ENCODE data around the gene C16orf92. TPM values are rescaled to one million over a fixed set of nuclear protein-coding genes. Genes with fewer than 3 reads are reported as not detected.

C16orf92 gene
- total RNA-seq, 1 experiment from 2014 or later: not detected

DNA sequence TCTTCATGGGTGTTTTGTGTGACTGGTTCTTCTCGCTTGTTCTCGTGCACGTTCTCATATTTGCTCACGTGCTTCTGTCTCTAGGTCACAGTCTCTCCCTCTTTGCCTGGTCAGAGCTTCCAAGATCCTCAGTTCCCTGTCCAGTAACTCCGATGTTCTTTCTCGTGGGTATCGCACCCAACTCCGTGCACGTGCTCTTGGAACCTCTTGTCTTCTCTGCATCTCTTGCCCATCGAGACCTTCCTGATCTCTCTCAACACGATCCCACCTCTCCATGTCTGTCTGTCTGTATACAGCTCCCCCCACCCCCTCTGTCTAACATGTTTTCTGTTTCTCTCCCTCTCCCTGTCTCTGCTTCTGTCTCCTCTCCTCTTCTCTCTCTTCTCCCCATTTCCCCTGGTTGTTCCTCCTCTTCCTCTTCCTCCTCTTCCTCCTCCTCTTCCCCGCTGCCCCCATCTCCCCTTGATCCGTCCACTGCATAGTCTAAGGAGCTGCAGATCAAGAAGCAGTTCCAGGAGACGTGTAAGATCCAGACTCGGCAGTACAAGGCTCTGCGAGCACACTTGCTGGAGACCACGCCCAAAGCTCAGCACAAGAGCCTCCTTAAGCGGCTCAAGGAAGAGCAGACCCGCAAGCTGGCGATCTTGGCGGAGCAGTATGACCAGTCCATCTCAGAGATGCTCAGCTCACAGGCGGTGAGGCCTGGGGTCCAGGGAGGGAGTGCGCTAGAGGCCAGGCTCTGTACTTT, 33.7 kb upstream of the C16orf92 start:
- DNase-seq (ENCODE audit: low spot score): no peak

DNA sequence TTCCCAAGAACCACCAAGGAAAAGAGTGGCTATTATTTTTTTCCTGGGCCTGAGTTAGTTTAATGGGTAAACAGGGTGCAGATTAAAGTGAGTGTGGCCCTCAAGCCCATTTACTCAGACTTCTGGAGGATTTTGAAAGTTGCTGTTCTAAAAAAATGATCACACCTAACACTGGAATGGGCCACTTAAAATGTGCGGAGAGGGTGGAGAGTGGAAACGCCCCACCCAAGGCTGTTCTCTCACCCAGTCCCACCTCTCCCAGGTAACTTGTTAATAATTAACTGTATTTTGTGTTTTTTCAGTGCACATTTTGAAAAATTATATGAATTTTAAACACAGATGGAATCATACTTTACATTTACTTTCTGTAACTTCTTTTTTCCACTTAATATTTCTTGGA, 33.0 kb upstream of the C16orf92 start:
- no peak for DNase-seq (ENCODE audit: low spot score)

DNA sequence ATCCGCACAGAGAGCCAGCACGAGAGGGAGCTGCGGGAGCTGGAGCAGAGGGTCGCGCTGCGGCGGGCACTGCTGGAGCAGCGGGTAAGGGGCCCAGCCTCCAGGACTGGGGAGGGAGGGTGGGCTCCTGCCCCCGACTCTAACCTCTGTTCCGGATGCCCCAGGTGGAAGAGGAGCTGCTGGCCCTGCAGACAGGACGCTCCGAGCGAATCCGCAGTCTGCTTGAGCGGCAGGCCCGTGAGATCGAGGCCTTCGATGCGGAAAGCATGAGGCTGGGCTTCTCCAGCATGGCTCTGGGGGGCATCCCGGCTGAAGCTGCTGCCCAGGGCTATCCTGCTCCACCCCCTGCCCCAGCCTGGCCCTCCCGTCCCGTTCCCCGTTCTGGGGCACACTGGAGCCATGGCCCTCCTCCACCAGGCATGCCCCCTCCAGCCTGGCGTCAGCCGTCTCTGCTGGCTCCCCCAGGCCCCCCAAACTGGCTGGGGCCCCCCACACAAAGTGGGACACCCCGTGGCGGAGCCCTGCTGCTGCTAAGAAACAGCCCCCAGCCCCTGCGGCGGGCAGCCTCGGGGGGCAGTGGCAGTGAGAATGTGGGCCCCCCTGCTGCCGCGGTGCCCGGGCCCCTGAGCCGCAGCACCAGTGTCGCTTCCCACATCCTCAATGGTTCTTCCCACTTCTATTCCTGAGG, 32.0 kb upstream of the C16orf92 start:
- no peak for DNase-seq (ENCODE audit: low spot score)

DNA sequence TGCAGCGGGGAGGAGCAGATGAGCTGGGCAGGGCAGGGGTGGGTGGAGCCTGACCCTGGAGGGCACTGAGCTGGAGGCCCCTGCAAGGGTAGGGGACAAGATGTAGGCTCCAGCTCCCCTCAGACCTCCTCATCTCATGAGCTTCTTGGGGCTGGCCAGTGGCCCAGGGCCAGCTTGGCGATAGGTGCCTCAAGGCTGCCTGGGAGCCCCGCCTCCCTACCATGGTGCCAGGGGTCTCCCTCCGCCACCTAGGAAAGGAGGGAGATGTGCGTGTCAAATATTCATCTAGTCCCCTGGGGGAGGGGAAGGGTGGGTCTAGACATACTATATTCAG, 31.5 kb upstream of the C16orf92 start:
- DNase-seq (ENCODE audit: low spot score): no peak

DNA sequence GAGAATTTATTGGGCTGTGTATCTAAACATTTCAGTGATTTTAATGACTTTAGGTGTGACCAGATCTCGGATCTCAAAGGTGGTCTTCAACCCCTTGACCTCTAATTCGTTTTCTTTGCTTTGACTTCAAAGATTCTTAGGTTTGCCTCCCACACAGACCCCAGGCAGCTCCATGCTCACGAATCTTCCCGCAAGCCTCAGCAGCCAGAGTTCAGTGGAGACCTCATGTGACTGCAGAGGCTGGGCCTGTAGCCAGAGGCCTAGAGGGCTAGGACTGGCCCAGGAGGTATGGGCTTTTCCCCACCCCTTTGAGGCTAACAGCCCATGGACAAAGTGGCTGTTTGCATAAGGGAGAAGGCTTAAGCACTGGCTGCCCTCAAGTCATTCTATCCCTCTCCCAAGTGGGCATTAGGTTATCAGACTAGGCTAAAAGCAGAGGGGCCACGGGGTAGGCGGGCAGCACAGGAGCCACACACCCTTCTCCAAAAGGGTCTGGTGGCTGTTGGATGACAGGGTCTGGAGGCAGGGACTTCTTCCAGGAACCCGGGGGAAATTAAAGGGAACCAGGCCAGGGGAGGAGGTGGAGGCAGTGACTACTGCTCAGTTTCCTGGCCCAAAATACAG, 30.5 kb upstream of the C16orf92 start:
- no peak for DNase-seq (ENCODE audit: low spot score)

DNA sequence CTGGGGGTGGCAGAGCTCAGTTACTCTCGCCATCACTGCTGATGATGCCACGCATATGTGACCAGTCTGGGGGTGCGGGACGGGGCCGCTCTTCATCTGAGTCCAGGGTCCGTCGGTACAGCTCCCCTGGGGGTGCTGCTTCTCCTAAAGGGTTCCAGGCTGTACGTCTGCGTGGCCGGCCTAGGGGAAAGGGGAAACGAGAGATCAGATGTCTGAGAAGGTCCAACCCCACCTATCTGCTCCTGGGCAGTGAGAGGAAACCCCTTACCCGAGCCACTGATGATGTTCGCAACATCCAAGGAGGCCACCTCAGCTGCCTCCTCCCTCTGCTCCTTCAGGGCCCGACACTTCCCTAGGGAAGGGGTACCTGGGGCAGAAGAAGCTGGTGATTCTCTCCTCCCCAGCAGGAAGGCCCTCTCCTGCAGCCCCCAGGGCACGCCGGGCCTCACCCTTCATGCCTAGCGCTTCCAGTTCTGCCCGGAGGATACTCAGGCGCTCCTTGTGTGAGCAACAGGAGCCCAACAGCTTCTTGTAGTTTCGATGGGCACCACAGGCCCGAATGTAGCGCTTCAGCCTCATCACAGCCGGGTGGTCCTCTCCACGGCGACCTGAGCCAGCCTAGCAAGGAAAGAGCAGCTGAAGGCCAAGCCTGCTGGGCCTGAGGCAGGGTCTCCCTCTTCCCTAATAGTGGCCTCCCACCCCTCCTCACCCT, 29.7 kb upstream of the C16orf92 start:
- DNase-seq (ENCODE audit: low spot score): no peak

DNA sequence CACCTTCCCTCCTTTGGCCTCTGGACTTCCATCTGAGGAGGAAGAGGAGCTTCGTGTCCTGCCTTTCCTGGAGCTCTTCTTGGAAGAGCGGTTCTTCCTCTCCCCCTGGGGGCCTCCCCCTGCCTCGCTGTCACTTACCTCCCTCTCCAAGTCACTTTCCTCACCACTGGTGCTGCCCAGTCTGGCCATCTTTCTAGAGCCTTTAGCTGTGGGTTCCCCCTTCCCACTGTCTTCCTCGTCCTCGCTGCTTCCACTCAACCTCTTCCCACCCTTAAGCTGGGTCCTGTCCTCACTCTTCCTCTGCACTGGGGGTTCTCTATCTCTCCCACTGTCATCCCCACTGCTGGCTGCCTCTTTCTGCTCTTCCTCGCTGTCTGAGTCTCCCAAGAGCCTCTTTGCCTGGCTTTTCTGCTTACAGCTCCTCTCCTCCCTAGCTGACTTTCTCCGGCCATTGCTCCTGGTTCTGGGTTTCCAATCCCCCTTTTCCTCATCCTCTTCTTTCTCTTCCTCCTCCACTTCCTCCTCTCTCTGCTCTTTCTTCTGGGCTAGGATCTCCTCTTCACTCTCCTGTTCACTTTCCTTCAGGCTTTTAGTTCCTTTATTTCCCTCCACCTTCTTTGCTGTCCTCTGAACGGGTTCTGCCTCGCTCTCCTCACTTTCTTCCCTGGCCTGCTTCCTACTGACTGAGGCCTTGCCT, 28.9 kb upstream of the C16orf92 start:
- DNase-seq (ENCODE audit: low spot score): no peak

DNA sequence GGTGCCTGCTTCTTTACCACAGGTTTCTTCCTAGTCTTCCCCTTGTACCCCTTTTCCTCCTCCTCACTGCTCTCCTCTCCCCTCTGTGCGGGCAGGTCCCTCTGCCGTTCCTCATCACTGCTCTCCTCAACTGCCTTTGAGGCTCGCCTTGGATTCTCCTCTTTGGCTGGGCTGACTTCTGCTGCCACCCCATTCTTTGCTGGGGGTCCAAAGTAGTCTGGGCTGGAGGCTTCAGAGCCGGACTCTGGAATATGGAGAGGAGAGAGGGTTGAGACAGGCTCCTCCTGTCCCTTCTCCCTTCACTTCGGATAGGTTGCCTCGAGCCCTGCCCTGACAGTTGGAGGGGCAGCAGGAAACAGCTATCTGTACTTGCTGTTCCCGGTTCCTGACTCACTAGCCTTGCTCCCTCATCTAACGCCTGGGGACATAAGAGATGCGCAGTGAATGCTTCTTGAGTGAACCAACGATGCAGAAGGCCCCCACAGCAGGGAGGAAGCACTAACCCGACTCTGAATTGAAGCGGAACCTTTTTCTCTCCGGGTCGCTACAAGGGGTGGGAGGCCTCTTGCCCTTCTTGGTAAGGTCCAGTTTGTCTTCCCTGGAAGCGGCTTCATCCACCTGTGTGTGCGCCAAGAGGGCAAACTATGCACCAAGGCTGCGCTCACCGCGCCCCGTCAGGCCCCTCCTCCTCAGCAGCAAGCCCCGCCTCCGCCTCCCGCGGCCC, 28.2 kb upstream of the C16orf92 start:
- no peak for DNase-seq (ENCODE audit: low spot score)

DNA sequence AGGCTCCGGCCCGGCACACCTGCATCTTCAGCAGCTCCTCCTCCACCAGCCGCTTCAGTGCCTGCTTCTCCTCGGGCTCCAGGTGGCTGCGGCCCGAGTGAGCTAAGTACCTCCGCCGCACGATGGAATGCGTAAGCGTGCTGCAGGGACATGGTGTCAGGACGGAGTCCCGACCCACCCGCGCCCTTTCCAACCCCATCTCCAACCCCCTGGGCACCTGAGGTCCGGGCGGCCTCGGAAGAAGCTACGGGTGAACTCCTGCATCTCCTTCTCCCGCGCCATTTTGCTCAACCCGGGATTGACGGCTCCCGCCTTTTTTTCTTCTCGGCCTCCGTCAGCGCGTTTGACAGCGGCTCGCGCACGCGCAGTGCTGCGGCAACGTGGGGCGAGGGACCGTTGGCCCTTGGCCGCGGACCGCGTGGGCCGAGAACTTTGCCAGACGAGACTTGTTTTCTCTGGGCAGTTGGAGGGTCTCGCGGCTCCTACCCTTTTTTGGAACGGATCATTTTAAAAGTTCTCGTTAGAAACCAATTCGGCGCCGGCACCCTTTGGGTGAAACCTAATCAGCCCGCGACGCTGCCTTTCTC, 27.6 kb upstream of the C16orf92 start, which contains the start of gene HIRIP3:
TSS of gene HIRIP3 (minus strand) at position 294 of the 587 bp plus-strand sequence. CDS start at position 282, 12 bp downstream.
- peak; percentile 70 for DNase-seq (ENCODE audit: low spot score)

DNA sequence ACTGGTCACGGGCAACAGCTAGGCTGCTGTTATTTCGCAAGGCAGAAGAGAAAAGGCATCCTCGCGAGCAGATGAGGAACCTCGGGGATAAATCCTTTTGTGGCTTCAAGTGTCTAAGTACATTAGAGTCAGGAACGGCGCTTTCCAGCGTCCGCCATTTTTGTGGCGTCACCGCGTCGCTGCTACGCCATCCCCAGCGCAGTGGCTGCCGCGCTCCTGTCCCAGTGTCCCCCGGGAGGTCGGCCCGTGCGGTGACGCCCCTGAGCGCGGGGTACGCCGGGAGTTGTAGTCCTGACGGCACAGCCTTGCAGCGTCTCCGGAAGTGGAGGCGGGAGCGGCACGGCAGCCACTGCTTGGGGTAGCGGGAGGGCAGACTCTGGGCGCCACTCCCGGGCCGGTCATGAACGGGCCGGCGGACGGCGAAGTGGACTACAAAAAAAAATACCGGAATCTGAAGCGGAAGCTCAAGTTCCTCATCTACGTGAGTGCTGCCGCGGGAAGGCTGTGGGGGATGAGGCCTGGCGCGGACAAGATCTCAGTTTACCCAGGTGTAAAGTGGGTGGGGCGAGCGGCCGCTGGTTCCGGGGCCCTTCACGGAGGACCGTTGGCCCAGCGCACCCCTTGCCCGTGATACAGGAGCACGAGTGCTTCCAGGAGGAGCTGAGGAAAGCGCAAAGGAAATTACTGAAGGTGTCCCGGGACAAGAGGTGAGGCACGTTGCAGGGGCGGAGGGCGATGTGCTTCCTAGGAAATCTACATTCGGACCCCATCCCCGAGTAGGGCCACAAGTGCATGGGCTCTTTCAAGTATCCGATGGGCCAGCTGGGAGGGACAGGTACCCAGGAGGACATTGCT, 26.9 kb upstream of the C16orf92 start, which contains the start of gene INO80E:
TSS of gene INO80E (plus strand) at position 331 of the 855 bp plus-strand sequence. CDS start at position 401, 70 bp downstream.
- DNase-seq (ENCODE audit: low spot score): peak; percentile 96

DNA sequence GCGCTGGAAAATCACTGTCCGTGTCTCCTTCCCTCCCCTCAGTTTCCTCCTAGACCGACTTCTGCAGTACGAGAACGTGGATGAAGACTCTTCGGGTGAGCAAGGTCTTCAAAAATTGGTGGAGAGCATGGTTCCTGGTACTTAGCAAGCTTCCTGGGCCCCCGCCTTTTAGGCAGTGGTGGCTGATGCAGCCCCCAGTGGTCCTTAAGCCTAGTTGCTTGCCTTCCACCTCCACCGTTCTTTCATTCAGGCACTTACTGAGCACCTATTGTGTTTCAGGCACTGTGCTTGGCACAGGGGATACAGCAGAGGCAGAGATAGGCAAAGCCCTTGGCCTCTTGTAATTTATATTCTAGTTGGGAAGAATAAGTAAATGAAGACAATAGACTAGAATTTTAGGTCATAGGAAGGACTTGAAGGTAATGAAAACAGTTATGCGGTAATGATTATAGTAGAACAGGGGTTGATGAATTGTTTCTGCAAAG, 26.2 kb upstream of the C16orf92 start:
- no peak for DNase-seq (ENCODE audit: low spot score)

DNA sequence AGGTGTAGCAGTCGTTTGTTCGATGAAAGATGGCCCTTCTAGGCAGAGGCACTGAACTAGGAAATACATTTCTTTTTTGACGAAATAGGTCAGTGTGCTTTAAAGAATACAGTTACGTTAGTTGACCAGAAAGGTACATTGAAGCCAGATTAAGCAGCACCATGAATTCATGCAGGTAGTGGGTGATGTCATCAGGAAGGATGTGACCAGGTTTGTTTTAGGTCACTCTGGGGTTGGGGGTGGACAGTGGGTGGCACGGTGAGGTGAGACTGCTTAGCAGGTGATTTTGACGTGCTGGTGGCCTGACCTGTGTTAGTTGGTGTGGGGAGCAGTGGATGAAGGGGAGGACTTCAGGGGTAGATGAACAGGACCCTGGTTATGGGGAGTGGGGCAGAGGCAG, 23.4 kb upstream of the C16orf92 start:
- no peak for DNase-seq (ENCODE audit: low spot score)

DNA sequence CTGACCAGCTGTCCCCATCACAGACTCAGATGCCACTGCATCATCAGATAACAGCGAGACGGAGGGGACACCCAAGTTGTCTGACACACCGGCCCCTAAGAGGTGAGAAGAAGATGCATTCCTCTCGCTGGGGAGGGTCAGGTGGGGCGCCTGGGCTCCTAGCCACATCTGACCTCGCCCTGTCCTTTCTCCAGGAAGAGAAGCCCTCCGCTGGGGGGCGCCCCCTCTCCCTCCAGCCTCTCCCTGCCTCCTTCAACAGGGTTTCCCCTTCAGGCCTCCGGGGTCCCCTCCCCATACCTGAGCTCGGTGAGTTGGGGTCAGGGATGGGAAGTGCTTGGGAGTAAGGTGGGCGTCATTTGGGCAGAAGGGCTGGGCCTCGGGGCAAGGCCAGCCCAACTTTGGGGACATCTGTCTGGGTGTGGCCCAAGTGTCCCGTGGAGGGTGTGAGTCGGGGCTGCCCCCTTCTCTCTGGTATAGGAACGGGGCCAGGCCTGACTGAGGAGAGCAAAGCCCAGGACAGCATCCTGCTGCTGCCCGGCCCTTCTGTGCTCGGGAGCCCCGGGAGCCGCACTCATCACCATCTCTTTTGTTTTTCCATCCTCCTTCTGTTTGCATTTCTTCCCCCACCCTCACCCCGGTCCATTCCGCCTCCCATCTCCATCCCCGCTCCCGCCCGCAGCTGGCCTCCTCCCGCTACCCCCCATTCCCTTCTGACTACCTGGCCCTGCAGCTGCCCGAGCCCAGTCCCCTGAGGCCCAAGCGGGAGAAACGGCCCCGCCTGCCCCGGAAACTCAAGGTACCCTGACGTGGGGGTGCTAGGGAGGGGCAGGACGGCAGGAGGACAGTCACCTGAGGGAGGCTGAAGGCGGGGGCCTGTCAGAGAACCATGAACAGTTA, 22.0 kb upstream of the C16orf92 start:
- DNase-seq (ENCODE audit: low spot score): no peak

DNA sequence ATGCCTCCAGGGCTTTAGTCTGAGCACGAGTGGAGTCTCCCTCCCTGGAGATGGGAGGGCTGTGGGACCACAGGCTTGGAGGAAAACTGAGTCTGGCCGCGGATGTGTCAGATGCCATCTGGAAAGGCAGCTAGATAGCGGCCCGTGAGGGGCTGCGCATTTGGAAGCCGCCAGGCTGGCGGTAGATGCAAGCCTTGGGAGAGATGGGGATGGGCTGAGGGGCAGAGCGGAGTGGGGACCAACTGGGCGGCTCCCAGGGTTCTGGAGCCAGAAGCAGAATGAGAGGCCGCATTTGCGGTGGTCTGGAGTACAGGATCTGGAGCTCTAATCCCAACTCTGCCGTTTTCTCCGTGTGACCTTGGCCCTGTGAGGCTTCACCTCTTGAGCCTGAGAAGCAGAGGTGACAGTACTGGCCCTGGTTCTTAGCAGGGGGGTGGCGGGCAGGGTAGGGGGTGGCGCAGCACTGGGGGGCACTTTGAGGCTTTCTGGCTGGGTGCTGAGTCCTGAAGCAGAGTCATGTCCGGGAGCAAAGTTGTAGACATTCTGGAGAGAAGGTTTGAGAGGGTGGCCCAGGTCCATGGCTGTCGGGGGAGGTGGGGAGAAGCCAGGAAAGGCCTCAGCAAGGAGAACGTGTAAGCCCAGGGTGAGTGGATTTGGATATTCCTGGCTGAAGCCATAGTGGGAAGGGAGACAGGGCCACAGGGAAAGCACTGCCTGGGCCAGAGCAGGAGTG, 20.2 kb upstream of the C16orf92 start:
- no peak for DNase-seq (ENCODE audit: low spot score)

DNA sequence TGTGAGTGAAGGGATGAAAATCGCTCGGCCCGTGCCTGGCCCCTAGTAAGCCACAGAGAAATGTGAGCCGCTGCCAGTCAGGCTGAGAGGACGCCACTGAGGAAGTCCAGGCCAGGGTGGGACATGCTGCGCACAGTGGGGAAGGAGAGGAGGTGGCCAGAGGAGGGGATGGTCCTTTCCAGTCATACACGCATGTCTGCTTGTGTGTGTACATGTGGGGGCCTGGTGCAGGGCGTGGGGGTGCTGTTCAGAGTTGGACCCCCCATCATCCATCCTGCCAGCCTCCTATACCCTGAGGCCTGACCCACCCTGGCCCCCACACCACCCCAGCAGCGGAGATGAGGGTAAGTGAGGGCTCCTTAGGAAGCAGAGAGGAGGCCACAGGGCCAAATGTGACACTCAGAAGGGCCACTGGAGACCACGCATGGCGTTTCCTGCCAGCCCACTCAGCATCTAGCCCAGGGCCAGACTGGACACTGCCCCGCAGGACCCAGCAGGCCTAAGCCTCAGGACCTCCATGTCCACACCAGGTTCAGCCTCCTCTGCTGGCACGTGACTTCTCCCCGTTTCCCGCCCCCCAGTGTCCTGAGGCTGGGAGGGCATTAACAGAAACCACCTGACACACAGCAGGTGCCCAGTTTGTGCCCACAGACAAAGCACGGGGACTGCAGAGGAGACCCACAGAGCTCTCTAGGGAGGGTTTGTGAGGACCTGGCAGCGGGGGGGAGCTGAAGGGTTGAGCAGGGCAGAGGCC, 19.2 kb upstream of the C16orf92 start:
- DNase-seq (ENCODE audit: low spot score): no peak

DNA sequence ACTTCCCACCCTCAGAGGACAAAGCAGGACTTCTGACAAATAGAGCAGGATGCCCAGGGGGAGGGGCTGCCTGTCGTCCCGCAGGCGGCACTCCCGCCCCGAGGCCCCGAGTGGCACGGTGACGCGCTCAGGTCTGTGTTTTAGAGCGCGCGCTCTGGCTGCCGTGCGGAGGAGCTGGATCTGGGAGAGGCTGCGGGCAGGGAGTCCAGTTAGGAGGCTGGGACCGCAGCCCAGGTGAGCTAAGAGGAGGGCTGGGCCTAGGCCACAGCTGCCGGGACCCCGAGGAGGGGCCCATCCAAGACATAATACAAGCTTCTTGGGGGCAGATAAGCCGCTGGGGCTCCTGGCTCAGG, 18.6 kb upstream of the C16orf92 start:
- DNase-seq (ENCODE audit: low spot score): no peak

DNA sequence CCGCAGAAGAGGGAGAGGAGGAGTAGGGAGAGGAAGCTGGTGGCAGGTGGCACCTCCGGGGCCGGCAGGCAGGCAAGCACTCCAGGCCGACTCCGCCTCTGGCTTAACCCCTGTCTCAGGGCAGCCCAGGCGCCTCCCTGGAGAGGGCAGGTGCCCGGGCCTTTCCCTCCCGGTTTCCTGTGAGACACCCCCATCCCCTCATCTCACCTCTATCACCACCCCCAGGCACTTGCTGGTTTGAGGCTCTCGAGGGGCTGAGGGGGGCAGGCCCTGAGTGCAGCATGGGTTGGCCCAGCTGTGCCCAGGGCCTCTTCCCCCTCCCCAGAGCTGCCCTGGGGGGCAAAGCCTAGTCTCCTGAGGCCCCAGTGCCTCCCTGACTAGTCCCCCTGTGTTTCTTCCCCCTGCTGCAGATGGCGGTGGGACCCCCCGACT, 18.2 kb upstream of the C16orf92 start:
- no peak for DNase-seq (ENCODE audit: low spot score)
